H9 (cell line): Measurements from ENCODE around the gene C1GALT1C1. TPM values are rescaled to one million over a fixed set of nuclear protein-coding genes. Genes with fewer than 3 reads are reported as not detected.

ENCODE experiments used
- DNase-seq: peaks from one replicate; pipeline ENCODE4 v3.0.0-alpha.2; 2017
- H2AFZ ChIP-seq: one replicate; pipeline ENCODE4 v1.6.1; 2013; ENCODE audit warnings: mild to moderate bottlenecking, low read length, control low read depth, moderate library complexity
- H2AK5ac ChIP-seq: 2 replicates; pipeline ENCODE4 v1.6.1; 2013; ENCODE audit warnings: low read length, control low read depth, mixed read lengths; ENCODE audit not compliant: insufficient read length
- H2BK120ac ChIP-seq: one replicate; pipeline ENCODE4 v1.6.1; 2013; ENCODE audit warnings: low read depth, mild to moderate bottlenecking, low read length, control low read depth, inconsistent platforms; ENCODE audit not compliant: poor library complexity, severe bottlenecking
- H2BK12ac ChIP-seq: 2 replicates; pipeline ENCODE4 v1.6.1; 2013; ENCODE audit warnings: low read length, control low read depth, mixed read lengths, low read depth; ENCODE audit not compliant: insufficient read length
- H2BK15ac ChIP-seq: 2 replicates; pipeline ENCODE4 v1.6.1; 2013; ENCODE audit warnings: low read depth, low read length, control low read depth
- H2BK20ac ChIP-seq: one replicate; pipeline ENCODE4 v1.6.1; 2013; ENCODE audit warnings: low read depth, mild to moderate bottlenecking, low read length, control low read depth, inconsistent platforms; ENCODE audit not compliant: poor library complexity, severe bottlenecking
- H2BK5ac ChIP-seq: 2 replicates; pipeline ENCODE4 v1.6.1; 2013; ENCODE audit warnings: low read length, control low read depth, mixed read lengths; ENCODE audit not compliant: insufficient read length
- H3K14ac ChIP-seq: 2 replicates; pipeline ENCODE4 v1.6.1; 2013; ENCODE audit warnings: low read length, control low read depth; ENCODE audit not compliant: insufficient read depth
- H3K18ac ChIP-seq: 2 replicates; pipeline ENCODE4 v1.6.1; 2013; ENCODE audit warnings: low read depth, mild to moderate bottlenecking, mixed read lengths, low read length, control low read depth; ENCODE audit not compliant: insufficient read length
- H3K23ac ChIP-seq: 2 replicates; pipeline ENCODE4 v1.6.1; 2013; ENCODE audit warnings: low read length, control low read depth, mixed read lengths, low read depth; ENCODE audit not compliant: insufficient read length
- H3K23me2 ChIP-seq: 2 replicates; pipeline ENCODE4 v1.6.1; 2013; ENCODE audit warnings: low read depth, mild to moderate bottlenecking, mixed read lengths, low read length, control low read depth; ENCODE audit not compliant: insufficient read length, poor library complexity, severe bottlenecking
- H3K27ac ChIP-seq: 2 replicates; pipeline ENCODE4 v1.5.1; 2013; ENCODE audit warnings: low read length, control low read depth, mixed read lengths, low read depth; ENCODE audit not compliant: insufficient read length
- H3K27me3 ChIP-seq: 2 replicates; pipeline ENCODE4 v1.6.1; 2013; ENCODE audit warnings: low read length, control low read depth, inconsistent platforms; ENCODE audit not compliant: insufficient read depth
- H3K4ac ChIP-seq: 2 replicates; pipeline ENCODE4 v1.6.1; 2013; ENCODE audit warnings: low read depth, mild to moderate bottlenecking, control low read depth, inconsistent platforms, low read length, moderate library complexity
- H3K4me1 ChIP-seq: 2 replicates; pipeline ENCODE4 v1.6.1; 2013; ENCODE audit warnings: low read length, control low read depth, inconsistent platforms; ENCODE audit not compliant: insufficient read depth
- H3K4me2 ChIP-seq: 2 replicates; pipeline ENCODE4 v1.6.1; 2013; ENCODE audit warnings: low read length, control low read depth, mixed read lengths; ENCODE audit not compliant: insufficient read length, insufficient read depth
- H3K56ac ChIP-seq: 2 replicates; pipeline ENCODE4 v1.6.1; 2013; ENCODE audit warnings: low read depth, mild to moderate bottlenecking, mixed read lengths, low read length, control low read depth; ENCODE audit not compliant: insufficient read length
- H3K79me1 ChIP-seq: 2 replicates; pipeline ENCODE4 v1.6.1; 2013; ENCODE audit warnings: low read depth, mild to moderate bottlenecking, moderate library complexity, low read length, control low read depth, inconsistent platforms; ENCODE audit not compliant: insufficient read depth, poor library complexity, severe bottlenecking
- H3K79me2 ChIP-seq: 2 replicates; pipeline ENCODE4 v1.6.1; 2013; ENCODE audit warnings: low read length, control low read depth, inconsistent platforms; ENCODE audit not compliant: insufficient read depth
- H3K9ac ChIP-seq: 2 replicates; pipeline ENCODE4 v1.6.1; 2013; ENCODE audit warnings: low read length, control low read depth, mixed read lengths; ENCODE audit not compliant: insufficient read length; ENCODE audit errors: extremely low read depth
- H3K9me3 ChIP-seq: one replicate; pipeline ENCODE4 v1.6.1; 2013; ENCODE audit warnings: low read depth, low read length, inconsistent platforms; ENCODE audit not compliant: control insufficient read depth
- H3T11ph ChIP-seq: one replicate; pipeline ENCODE4 v1.6.1; 2013; ENCODE audit warnings: mild to moderate bottlenecking, low read length, control low read depth, inconsistent platforms
- H4K20me1 ChIP-seq: one replicate; pipeline ENCODE4 v1.6.1; 2013; ENCODE audit not compliant: control insufficient read depth, insufficient read length, insufficient read depth
- H4K5ac ChIP-seq: 2 replicates; pipeline ENCODE4 v1.6.1; 2013; ENCODE audit warnings: low read depth, mild to moderate bottlenecking, mixed read lengths, low read length, control low read depth; ENCODE audit not compliant: insufficient read length
- H4K8ac ChIP-seq: replicated peaks from 2 replicates; pipeline ENCODE4 v1.6.1; 2013; ENCODE audit warnings: low read length, control low read depth, mixed read lengths, low read depth; ENCODE audit not compliant: insufficient read length
- H4K91ac ChIP-seq: 2 replicates; pipeline ENCODE4 v1.6.1; 2013; ENCODE audit warnings: low read depth, mild to moderate bottlenecking, moderate library complexity, mixed read lengths, low read length, control low read depth; ENCODE audit not compliant: insufficient read length
- H3K27ac Mint-ChIP-seq, 3 experiments: 2 replicates in 2 of 3; 3 replicates in 1 of 3; pipeline ENCODE4 v1.8.0; 2020 to 2021; ENCODE audit warnings: mixed read lengths in 3 of 3, mild to moderate bottlenecking in 1 of 3, moderate library complexity in 1 of 3
- H3K27me3 Mint-ChIP-seq: 2 replicates; pipeline ENCODE4 v1.8.0; 2021; ENCODE audit warnings: low read depth, mild to moderate bottlenecking, moderate library complexity, mixed read lengths
- H3K36me3 Mint-ChIP-seq, 3 experiments: 2 replicates in 2 of 3; 3 replicates in 1 of 3; pipeline ENCODE4 v1.8.0; 2020 to 2021; ENCODE audit warnings: low read depth in 3 of 3, mixed read lengths in 3 of 3; ENCODE audit not compliant: insufficient read depth in 1 of 3
- H3K4me1 Mint-ChIP-seq, 2 experiments: 2 replicates each; pipeline ENCODE4 v1.8.0; 2020; ENCODE audit warnings: mixed read lengths in 2 of 2
- H3K4me3 Mint-ChIP-seq, 2 experiments: 2 replicates in 1 of 2; 3 replicates in 1 of 2; pipeline ENCODE4 v1.8.0; 2020 to 2021; ENCODE audit warnings: mild to moderate bottlenecking in 2 of 2, mixed read lengths in 2 of 2, moderate library complexity in 1 of 2
- H3K9me3 Mint-ChIP-seq, 2 experiments: 2 replicates in 1 of 2; 3 replicates in 1 of 2; pipeline ENCODE4 v1.8.0; 2020; ENCODE audit warnings: mild to moderate bottlenecking in 2 of 2, mixed read lengths in 2 of 2, moderate library complexity in 1 of 2
- CTCF ChIP-seq: fragments of 200-600 bp; sonication (generic); conservative IDR thresholded peaks from 3 replicates; pipeline ENCODE4 v1.8.0; 2021; ENCODE audit warnings: antibody characterized with exemption, mild to moderate bottlenecking
- WGBS: extraction: QIAGEN DNeasy Blood & Tissue Kit; methylation state at CpG from one replicate; pipeline ENCODE4 v1.1.7; 2013; ENCODE audit warnings: missing lambda C conversion rate, low lambda C conversion rate, mixed read lengths; ENCODE audit not compliant: insufficient read length; ENCODE audit errors: extremely low coverage; 5-methylcytosine and 5-hydroxymethylcytosine counted together
- total RNA-seq: library from RNA; stranded (reverse); gene quantifications from 2 replicates; pipeline ENCODE4 v1.2.1, GENCODE V29; 2021

The C1GALT1C1 gene
- total RNA-seq, 1 experiment from 2014 or later = 16.0 TPM

DNA sequence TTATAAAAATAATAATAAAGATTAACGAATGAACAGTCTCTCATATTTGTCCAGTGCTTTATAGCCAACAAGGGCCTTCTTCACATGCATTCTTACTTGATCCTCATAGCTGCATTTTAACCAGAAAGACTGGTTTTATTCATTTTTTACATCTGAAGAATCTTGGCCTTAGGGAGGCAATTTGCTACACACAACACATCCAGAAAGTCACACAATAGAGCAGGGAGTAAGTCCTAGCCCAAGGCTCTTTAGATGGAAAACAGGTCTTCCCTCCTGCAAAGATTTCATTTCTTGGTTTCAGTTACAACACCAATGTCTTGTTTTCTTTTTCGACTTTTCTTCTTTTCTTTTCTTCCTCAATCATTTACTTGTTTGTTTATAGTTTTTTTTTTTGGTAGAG lies 13.0 kb upstream of the C1GALT1C1 start:
- H3K79me1 ChIP-seq = no peaks in the 10 kb centered on the region
- no peak overlapping the region for H3K14ac ChIP-seq
- no peak overlapping the region for H3K4ac ChIP-seq
- peaks cover 12% of the 10 kb centered on the region for H3K9me3 ChIP-seq
- H3K23ac ChIP-seq = no peak overlapping the region
- no peak overlapping the region for H2BK120ac ChIP-seq
- H3K9me3 Mint-ChIP-seq = peaks cover 42 to 56% of the 10 kb centered on the region in 2 experiments
- no peak overlapping the region for H3K27ac ChIP-seq
- WGBS = no CpG with 5 or more reads among the region's 2 CpGs
- H4K5ac ChIP-seq = no peak overlapping the region
- no peaks in the 10 kb centered on the region for H4K20me1 ChIP-seq
- H3K36me3 Mint-ChIP-seq = peaks cover 0 to 2% (median 2%) of the 10 kb centered on the region in 3 experiments; a peak in 5 of 7 replicates
- H3K27me3 ChIP-seq = no peaks in the 10 kb centered on the region
- no peak overlapping the region for H2AK5ac ChIP-seq
- no peak for DNase-seq
- no peaks in the 10 kb centered on the region; the same call in 1 of the 2 replicates for H3K27me3 Mint-ChIP-seq
- no peaks in the 10 kb centered on the region for H3K4me1 Mint-ChIP-seq
- no peaks in the 10 kb centered on the region for H3K4me1 ChIP-seq
- no peak overlapping the region for H3K9ac ChIP-seq
- H3K4me3 Mint-ChIP-seq = no peak overlapping the region
- no peaks in the 10 kb centered on the region for H3K23me2 ChIP-seq
- no peak overlapping the region for H3K18ac ChIP-seq
- no peak overlapping the region for H4K91ac ChIP-seq
- no peak overlapping the region for H2BK12ac ChIP-seq
- no peak overlapping the region for H3K56ac ChIP-seq
- no peak for TF ChIP-seq CTCF
- no peak overlapping the region for H4K8ac ChIP-seq
- H3K4me2 ChIP-seq = no peak overlapping the region
- H2BK20ac ChIP-seq = no peak overlapping the region
- H2BK15ac ChIP-seq = no peak overlapping the region
- no peaks in the 10 kb centered on the region for H3K79me2 ChIP-seq
- no peak overlapping the region for H3K27ac Mint-ChIP-seq
- no peak overlapping the region for H2AFZ ChIP-seq
- no peak overlapping the region for H3T11ph ChIP-seq
- H2BK5ac ChIP-seq = no peak overlapping the region
